Activated CD8-positive, alpha-beta memory T cell treated with anti-CD3 and anti-CD28 coated beads, Interleukin-2, amount 50 U/mL, for 1 hour (primary cell): ENCODE data around the gene UGDH.

ENCODE experiments used
- DNase-seq: peaks from one replicate; pipeline ENCODE4 v3.0.0-alpha.2; 2020; ENCODE audit errors: extremely low read depth

UGDH gene

GRCh38 chr4:39452860-39453587 is 74.2 kb downstream of the UGDH start:
- no peak for DNase-seq

- DNase-seq, result no peak
Measured at GRCh38 chr4:39452153-39452859, 74.9 kb downstream of the UGDH start.

- DNase-seq, result no peak
Measured at GRCh38 chr4:39451423-39452023, 75.7 kb downstream of the UGDH start.

GRCh38 chr4:39450618-39451017 is 76.6 kb downstream of the UGDH start:
- DNase-seq, result no peak
